PFSK-1 (cell line): Measurements from ENCODE around the gene RUFY1.

ENCODE experiments used
- FOXP2 ChIP-seq: optimal IDR thresholded peaks from 2 replicates; pipeline ENCODE3; 2011; ENCODE audit warnings: borderline replicate concordance, control low read depth, inconsistent platforms; ENCODE audit not compliant: insufficient read depth; ENCODE audit errors: extremely low read length, extremely low read depth
- POLR2AphosphoS5 ChIP-seq: IDR thresholded peaks from 2 replicates; pipeline ENCODE4 v1.6.1; 2012; ENCODE audit warnings: low read depth, mild to moderate bottlenecking, control low read depth, low read length, moderate library complexity
- REST ChIP-seq, 2 experiments: IDR thresholded peaks; 2 replicates each; pipeline versions ENCODE4 v1.6.1 to v1.8.0; 2011 to 2012; ENCODE audit warnings: low read depth in 2 of 2, low read length in 2 of 2, control low read depth in 1 of 2, inconsistent platforms in 1 of 2, mild to moderate bottlenecking in 1 of 2, moderate library complexity in 1 of 2; ENCODE audit not compliant: insufficient read depth in 1 of 2
- SIN3A ChIP-seq: IDR thresholded peaks from 2 replicates; pipeline ENCODE4 v1.6.1; 2012; ENCODE audit warnings: mild to moderate bottlenecking, low read length, moderate library complexity, borderline replicate concordance; ENCODE audit not compliant: insufficient read depth
- TAF1 ChIP-seq: IDR thresholded peaks from 2 replicates; pipeline ENCODE4 v1.6.1; 2012; ENCODE audit warnings: low read length, control low read depth, borderline replicate concordance; ENCODE audit not compliant: insufficient read depth

Gene RUFY1

GRCh38 chr5:179588166-179588565 lies 37.8 kb downstream of the RUFY1 start:
- TF ChIP-seq REST (IDR thresholded peaks at IDR 0.05; ENCODE audit: insufficient read depth in 1 of 2, low read depth in 2 of 2, low read length in 2 of 2) (peak; percentile 36 to 68; a peak in 2 of 4 replicates), POLR2AphosphoS5 (no peak)

DNA sequence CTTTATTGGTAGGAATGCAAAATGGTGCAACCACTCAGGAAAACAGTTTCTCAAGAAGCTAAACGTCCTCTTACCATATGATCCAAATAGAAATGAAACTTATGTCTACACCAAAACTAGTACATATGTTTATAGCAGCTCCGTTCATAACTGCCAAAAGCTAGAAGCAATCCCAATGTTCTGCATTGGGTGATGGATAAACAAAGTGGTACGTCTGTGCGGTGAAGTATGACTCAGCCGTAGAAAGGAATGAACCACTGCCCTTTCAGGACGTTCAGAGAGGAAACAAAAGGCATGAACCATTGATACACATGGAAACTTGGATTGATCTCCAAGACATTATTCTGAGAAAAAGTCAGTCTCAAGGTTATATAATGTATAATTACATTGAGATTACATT lies 45.6 kb downstream of the RUFY1 start:
- TF ChIP-seq FOXP2, result no peak
- no peak for TF ChIP-seq TAF1
- no peak for TF ChIP-seq REST (IDR thresholded peaks at IDR 0.05; ENCODE audit: insufficient read depth in 1 of 2, low read depth in 2 of 2, low read length in 2 of 2)

DNA sequence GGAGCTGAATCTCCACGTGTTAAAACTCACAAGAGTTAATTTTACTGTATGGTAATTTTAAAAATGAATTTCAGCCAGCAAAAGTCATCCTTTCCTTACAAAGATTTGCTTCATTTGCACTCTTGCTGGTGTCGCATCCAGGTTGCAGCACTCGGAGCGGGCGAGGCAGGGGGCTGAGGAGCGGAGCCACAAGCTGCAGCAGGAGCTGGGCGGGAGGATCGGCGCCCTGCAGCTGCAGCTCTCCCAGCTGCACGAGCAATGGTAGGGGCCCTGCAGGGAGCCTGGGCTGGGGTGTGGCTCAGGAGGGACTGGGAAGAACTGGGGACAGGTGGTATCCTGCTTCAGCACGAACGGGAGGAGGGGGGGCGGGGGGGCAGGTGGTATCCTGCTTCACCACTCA lies 46.1 kb downstream of the RUFY1 start:
- no peak for TF ChIP-seq REST (IDR thresholded peaks at IDR 0.05; ENCODE audit: insufficient read depth in 1 of 2, low read depth in 2 of 2, low read length in 2 of 2)
- no peak for TF ChIP-seq SIN3A
- no peak for TF ChIP-seq FOXP2
- no peak for TF ChIP-seq POLR2AphosphoS5
- TF ChIP-seq TAF1, result no peak

- no peak for TF ChIP-seq REST (IDR thresholded peaks at IDR 0.05; ENCODE audit: insufficient read depth in 1 of 2, low read depth in 2 of 2, low read length in 2 of 2)
- TF ChIP-seq POLR2AphosphoS5, result no peak
- no peak for TF ChIP-seq SIN3A
- no peak for TF ChIP-seq TAF1
- no peak for TF ChIP-seq FOXP2
These were observed 48.7 kb downstream of the RUFY1 start for GRCh38 chr5:179599100-179599499.

DNA sequence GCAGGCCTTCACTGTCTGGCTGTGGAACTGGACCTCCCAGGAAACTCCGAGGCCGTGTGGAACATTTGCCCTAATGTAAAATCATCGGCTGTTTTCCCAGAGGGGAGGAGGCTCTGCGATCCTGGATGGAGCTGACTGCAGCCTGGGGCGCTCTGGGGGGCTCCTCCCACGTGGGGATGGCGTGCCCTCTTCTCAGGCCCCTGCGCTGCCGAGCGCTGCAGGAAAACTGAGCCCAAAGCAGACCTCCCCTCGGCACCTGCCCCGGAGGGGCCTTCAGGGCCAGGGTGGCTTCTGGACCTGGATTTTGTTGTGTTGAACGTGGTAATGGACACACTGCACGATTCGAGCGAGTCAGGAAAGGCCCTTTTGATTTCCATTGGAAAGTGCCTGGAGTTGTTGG lies 49.2 kb downstream of the RUFY1 start:
- TF ChIP-seq TAF1 (no peak), SIN3A (no peak), REST (IDR thresholded peaks at IDR 0.05; ENCODE audit: insufficient read depth in 1 of 2, low read depth in 2 of 2, low read length in 2 of 2) (no peak), FOXP2 (no peak), POLR2AphosphoS5 (no peak)
